ENCODE results near the gene TMEM147. TPM values are rescaled to one million over a fixed set of nuclear protein-coding genes. Genes with fewer than 3 reads are reported as not detected.

Gene TMEM147
- total RNA-seq, 1 donor from 2014 or later: 41.2 TPM

GRCh38 chr19:35549174-35549788 is 3.9 kb downstream of the TMEM147 start:
- no peak for DNase-seq

GRCh38 chr19:35549879-35550523 is 4.6 kb downstream of the TMEM147 start:
- DNase-seq: no peak

GRCh38 chr19:35551091-35551810 is 5.8 kb downstream of the TMEM147 start:
- DNase-seq: no peak

- DNase-seq: no peak
Measured at GRCh38 chr19:35552534-35553384, 7.3 kb downstream of the TMEM147 start.

- DNase-seq: no peak
Measured at GRCh38 chr19:35553385-35554000, 8.1 kb downstream of the TMEM147 start.

- DNase-seq: no peak
Measured at GRCh38 chr19:35554076-35554475, 8.7 kb downstream of the TMEM147 start.

- no peak for DNase-seq
Measured at GRCh38 chr19:35555301-35556005, 10.0 kb downstream of the TMEM147 start.

GRCh38 chr19:35556025-35556590 is 10.7 kb downstream of the TMEM147 start:
- no peak for DNase-seq

GRCh38 chr19:35556846-35557538 is 11.6 kb downstream of the TMEM147 start:
- no peak for DNase-seq

- DNase-seq: no peak
Measured at GRCh38 chr19:35557539-35558399, 12.3 kb downstream of the TMEM147 start.

GRCh38 chr19:35558400-35559280 is 13.2 kb downstream of the TMEM147 start:
- DNase-seq: no peak

GRCh38 chr19:35559281-35559659 is 13.8 kb downstream of the TMEM147 start:
- DNase-seq: no peak

- no peak for DNase-seq
Measured at GRCh38 chr19:35559781-35560180, 14.4 kb downstream of the TMEM147 start.

- DNase-seq: no peak
Measured at GRCh38 chr19:35560271-35560670, 14.8 kb downstream of the TMEM147 start.

GRCh38 chr19:35560677-35561076 is 15.3 kb downstream of the TMEM147 start:
- no peak for DNase-seq

GRCh38 chr19:35561436-35561835 is 16.0 kb downstream of the TMEM147 start:
- DNase-seq: no peak

- DNase-seq: no peak
Measured at GRCh38 chr19:35562336-35562735, 16.9 kb downstream of the TMEM147 start.

GRCh38 chr19:35562776-35563175 is 17.4 kb downstream of the TMEM147 start:
- DNase-seq: no peak
